OCI-LY3 (cell line): ENCODE results near the gene TMEM51.

ENCODE experiments used
- EZH2phosphoT487 ChIP-seq: fragments of 200-600 bp; shearing (Covaris generic); IDR thresholded peaks from 2 replicates; pipeline ENCODE4 v1.6.1; 2018; ENCODE audit warnings: antibody characterized with exemption, mixed run types, low read depth
- TF ChIP-seq, protein P1 (sequence below): fragments of 200-600, 300-600 bp; sonication (generic); IDR thresholded peaks from 2 replicates; pipeline ENCODE4 v1.5.1; 2014; ENCODE audit warnings: antibody characterized with exemption, low read length, low read depth

DNA sequence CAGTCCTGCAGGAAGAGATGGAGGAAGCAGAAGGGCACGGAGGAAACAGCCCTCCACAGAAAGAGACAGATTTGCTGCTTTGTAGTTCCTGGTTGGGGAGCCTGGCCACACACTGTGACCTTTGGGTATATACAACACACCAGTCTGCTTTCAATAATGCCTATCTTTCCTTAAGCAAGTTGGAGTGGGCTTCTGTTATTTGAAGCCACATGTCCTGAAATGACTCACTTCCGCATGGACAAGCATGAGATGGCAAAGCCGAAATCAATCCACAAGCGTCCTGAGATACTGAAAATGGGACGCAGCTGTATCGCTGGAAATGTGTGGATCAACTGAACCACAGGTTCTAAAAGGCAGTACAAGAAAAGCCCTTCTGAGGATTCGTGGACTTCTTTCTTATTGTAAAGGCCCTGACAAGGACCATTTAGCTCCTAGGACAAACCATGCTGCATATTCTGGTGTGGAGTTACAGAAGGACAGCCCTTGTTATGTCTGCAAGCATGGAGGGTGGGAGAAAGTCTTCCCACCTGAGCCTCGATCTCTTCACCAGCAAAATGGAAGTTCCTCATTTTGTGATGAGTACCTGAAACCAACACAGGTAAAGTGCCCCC lies 70.8 kb downstream of the TMEM51 start:
- TF ChIP-seq, protein P1, sequence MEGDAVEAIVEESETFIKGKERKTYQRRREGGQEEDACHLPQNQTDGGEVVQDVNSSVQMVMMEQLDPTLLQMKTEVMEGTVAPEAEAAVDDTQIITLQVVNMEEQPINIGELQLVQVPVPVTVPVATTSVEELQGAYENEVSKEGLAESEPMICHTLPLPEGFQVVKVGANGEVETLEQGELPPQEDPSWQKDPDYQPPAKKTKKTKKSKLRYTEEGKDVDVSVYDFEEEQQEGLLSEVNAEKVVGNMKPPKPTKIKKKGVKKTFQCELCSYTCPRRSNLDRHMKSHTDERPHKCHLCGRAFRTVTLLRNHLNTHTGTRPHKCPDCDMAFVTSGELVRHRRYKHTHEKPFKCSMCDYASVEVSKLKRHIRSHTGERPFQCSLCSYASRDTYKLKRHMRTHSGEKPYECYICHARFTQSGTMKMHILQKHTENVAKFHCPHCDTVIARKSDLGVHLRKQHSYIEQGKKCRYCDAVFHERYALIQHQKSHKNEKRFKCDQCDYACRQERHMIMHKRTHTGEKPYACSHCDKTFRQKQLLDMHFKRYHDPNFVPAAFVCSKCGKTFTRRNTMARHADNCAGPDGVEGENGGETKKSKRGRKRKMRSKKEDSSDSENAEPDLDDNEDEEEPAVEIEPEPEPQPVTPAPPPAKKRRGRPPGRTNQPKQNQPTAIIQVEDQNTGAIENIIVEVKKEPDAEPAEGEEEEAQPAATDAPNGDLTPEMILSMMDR = no peak
- TF ChIP-seq EZH2phosphoT487 = no peak
